ENCODE measurements around the gene TMEM80. TPM values are rescaled to one million over a fixed set of nuclear protein-coding genes. Genes with fewer than 3 reads are reported as not detected.
"Not testable (repeated sequence)": the region's sequence is repeated elsewhere in the genome, so short reads cannot be mapped to it uniquely, and the experiment has no call there.

TMEM80 gene
- total and polyA plus RNA-seq, 12 donors: 11.1 to 85.3 (median 32.8) TPM

DNA sequence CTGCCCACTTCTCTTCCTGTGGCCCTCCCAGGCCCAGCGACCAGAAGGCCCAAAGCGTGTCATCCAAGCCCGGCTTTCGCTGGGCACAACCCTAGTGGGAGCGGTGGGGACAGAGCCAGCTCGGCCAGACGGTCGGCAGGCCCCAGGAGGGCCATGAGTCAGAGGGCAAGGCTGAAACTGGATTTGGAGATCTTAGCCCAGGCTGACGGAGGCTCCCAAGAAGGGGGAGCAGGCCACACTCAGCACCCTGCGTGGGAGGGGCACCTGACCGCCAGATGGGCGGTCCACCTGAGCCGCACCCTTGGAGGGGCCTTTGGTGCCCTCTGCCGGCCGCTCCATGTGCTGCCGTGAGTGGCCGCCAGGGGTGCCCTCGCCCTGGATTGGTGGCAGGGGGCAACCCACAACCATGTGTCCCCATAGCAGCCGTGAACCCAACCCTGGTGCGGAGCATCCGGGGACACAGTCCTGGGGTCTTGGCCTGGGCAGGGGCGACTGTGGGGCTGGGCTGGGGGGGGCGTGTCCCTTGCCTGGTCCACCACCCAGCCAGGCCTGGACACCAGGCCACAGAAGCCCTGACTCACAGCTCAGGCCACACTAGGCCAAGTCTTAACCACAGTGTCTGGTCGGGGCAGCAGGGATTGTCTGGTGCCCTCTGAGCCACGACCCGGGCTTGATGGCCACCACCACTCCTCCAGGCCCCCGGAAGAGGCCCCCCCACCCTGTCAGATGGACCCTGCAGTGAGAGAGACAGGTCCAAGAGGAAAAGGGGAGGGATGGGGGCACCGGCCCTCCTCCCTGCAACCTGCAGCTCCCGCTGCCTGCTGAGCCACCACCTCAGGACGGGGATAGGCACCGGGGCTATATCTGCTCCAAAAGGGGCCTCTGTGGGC, 32.5 kb downstream of the TMEM80 start:
- no peak for TF ChIP-seq POLR2A (IDR thresholded peaks at IDR 0.05)
- TF ChIP-seq, protein P1, sequence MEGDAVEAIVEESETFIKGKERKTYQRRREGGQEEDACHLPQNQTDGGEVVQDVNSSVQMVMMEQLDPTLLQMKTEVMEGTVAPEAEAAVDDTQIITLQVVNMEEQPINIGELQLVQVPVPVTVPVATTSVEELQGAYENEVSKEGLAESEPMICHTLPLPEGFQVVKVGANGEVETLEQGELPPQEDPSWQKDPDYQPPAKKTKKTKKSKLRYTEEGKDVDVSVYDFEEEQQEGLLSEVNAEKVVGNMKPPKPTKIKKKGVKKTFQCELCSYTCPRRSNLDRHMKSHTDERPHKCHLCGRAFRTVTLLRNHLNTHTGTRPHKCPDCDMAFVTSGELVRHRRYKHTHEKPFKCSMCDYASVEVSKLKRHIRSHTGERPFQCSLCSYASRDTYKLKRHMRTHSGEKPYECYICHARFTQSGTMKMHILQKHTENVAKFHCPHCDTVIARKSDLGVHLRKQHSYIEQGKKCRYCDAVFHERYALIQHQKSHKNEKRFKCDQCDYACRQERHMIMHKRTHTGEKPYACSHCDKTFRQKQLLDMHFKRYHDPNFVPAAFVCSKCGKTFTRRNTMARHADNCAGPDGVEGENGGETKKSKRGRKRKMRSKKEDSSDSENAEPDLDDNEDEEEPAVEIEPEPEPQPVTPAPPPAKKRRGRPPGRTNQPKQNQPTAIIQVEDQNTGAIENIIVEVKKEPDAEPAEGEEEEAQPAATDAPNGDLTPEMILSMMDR (IDR thresholded peaks at IDR 0.05): peak; percentile 93 to 99 (median 97)
- peak overlapping the region in 4 of 5 donors; percentile 33 to 85 (median 72) for H3K27ac ChIP-seq
- intact Hi-C loops (cut with DNase I): loop anchor here in 1 of 2 donors (10.0 kb wide), 1 partner anchor 173 kb away; no protein-coding TSS in a partner anchor
- H3K4me3 ChIP-seq: no peak overlapping the region
- 2 to 84% (median 30%) methylated on average over 4 to 31 of the region's 31 CpGs for WGBS, 4 donors
- peak; percentile 85 to 96 (median 92) for DNase-seq
- peaks cover 11 to 26% of the 10 kb centered on the region in 2 donors for H3K4me1 ChIP-seq (replicated peaks in 1 of 2)
- H3K27me3 ChIP-seq: peaks cover 9% of the 10 kb centered on the region
- H3K9me3 ChIP-seq (replicated peaks in 1 of 3): no peaks in the 10 kb centered on the region
- H3K36me3 ChIP-seq (replicated peaks in 1 of 2): no peaks in the 10 kb centered on the region

DNA sequence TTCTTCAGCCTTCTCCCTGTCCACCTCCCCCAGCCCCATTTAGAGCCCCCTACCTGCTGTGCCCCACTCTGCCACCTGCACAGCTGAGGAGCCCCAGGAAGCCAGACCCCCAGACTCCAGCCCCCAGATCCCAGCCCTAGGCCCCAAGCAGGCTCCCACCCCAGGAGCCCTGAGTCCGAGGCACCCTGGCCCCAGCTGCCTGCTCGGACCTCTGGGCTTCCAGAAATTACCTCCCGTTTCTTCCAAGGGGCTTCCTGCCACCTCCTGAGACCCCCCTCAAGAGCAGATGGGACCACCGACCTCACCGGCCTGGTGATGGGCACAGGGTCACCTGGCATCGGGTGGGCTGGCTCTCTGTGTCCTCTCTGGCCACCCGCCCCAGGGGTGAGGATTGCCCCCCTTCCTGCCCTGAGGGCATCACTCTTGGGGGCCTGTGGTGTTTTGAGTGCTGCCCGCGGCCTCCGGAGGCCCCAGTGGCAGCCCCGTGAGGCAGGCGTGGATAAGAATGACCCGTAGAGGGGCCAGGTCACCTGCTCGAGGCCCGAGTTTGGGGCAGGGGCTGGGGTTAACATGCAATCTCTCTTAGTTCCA, 33.4 kb downstream of the TMEM80 start:
- Histone ChIP-seq H3K9me3 (replicated peaks in 1 of 3) (no peaks in the 10 kb centered on the region), H3K27ac (peak overlapping the region in 1 of 5 donors; percentile 85), H3K4me1 (replicated peaks in 1 of 2) (peaks cover 11 to 26% of the 10 kb centered on the region in 2 donors)

DNA sequence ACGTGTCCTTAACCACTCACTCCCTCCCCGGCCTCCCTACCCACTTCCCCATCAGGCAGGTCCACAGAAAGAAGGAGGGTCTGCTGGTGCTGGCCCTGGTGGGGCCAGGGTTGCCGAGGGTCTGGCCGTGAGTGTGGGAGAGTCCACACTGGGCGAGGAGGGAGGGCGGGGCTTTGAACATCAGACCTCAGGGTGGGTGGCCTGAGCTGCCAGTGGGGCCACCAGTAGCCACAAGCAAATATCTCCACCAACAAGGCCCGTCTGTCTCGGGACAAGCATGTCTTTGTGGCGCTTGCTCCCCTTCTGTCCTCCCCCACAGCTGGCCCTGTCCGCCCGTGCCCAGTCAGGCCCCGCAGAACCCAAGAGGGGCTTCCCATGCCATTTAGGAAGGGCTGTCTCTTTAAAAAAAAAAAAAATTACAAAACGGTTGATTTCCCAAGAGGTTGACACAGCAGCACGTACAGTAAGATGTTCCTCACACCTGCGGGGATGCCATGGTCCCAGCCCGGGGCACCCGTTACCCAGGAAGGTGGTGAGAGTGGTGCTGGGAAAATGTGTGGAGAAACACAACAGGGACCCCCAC, 34.0 kb downstream of the TMEM80 start:
- Histone ChIP-seq H3K4me3 (no peak overlapping the region), H3K27ac (no peak overlapping the region), H3K36me3 (replicated peaks in 1 of 2) (no peaks in the 10 kb centered on the region), H3K27me3 (peaks cover 9% of the 10 kb centered on the region), H3K9me3 (replicated peaks in 1 of 3) (no peaks in the 10 kb centered on the region), H3K4me1 (replicated peaks in 1 of 2) (peaks cover 11 to 26% of the 10 kb centered on the region in 2 donors)
- WGBS, 4 donors: 63 to 77% (median 69%) methylated on average over 11 to 17 of the region's 17 CpGs
- TF ChIP-seq, protein P1 (IDR thresholded peaks at IDR 0.05): no peak
- TF ChIP-seq POLR2A (IDR thresholded peaks at IDR 0.05): no peak
- intact Hi-C loops (cut with DNase I): loop anchor here in 1 of 2 donors (10.0 kb wide), 1 partner anchor 175 kb away; no protein-coding TSS in a partner anchor
- DNase-seq: no peak

More for the DNA sequence above, 33.4 kb downstream of the TMEM80 start:
- 69 to 80% (median 76%) methylated on average over 1 to 15 of the region's 15 CpGs for WGBS, 4 donors
- no peaks in the 10 kb centered on the region for H3K36me3 ChIP-seq (replicated peaks in 1 of 2)
- DNase-seq: no peak
- TF ChIP-seq POLR2A (IDR thresholded peaks at IDR 0.05): no peak
- TF ChIP-seq, protein P1 (IDR thresholded peaks at IDR 0.05): no peak
- peaks cover 9% of the 10 kb centered on the region for H3K27me3 ChIP-seq
- intact Hi-C loops (cut with DNase I): loop anchor here in 1 of 2 donors (10.0 kb wide), 1 partner anchor 174 kb away; no protein-coding TSS in a partner anchor
- no peak overlapping the region for H3K4me3 ChIP-seq

DNA sequence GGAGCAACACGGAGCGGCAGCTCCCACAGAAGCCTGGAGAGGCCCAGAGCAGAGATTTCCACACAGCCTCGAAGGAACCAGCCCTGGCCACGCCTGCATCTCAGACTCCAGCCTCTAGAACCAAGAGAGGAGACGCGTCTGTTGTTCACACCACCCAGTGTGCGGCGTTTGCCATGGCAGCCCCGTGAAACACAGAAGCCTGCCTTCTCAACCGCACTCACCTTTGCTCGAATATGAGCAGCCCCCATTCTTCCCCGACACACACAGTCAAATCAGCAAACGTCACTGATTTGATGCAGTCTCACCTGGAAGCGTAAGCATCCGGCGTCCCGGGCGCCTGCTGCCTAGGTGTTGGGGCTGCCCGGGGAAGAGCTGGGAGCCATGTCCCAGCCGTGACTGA, 37.5 kb downstream of the TMEM80 start:
- DNase-seq: no peak
- H3K4me1 ChIP-seq (replicated peaks in 1 of 2): peaks cover 0 to 4% of the 10 kb centered on the region in 2 donors
- no peak overlapping the region for H3K27ac ChIP-seq
- WGBS, 4 donors: 84 to 87% (median 86%) methylated on average over 10 to 20 of the region's 20 CpGs
- intact Hi-C loops (cut with DNase I): no loop called here
- no peak overlapping the region for H3K4me3 ChIP-seq
- H3K36me3 ChIP-seq (replicated peaks in 1 of 2): no peaks in the 10 kb centered on the region
- no peaks in the 10 kb centered on the region for H3K27me3 ChIP-seq
- H3K9me3 ChIP-seq (replicated peaks in 1 of 3): no peaks in the 10 kb centered on the region
- no peak for TF ChIP-seq POLR2A (IDR thresholded peaks at IDR 0.05)
- TF ChIP-seq, protein P1 (IDR thresholded peaks at IDR 0.05): no peak

DNA sequence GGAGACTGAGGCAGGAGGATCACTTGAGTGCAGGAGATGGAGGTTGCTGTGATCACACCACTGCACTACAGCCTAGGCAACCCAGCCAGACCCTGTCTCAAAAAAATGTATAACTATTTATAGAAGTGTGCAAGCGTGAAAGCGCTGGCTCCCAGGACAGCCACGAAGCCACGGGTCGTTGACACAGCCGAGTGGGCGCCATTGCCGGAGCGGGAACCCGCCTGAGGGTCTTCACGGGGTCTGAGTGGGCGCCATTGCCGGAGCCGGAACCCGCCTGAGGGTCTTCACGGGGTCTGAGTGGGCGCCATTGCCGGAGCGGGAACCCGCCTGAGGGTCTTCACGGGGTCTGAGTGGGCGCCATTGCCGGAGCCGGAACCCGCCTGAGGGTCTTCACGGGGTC, 38.9 kb downstream of the TMEM80 start:
- H3K27me3 ChIP-seq; DNase-seq; intact Hi-C loops (cut with DNase I); H3K4me3 ChIP-seq; H3K27ac ChIP-seq; H3K9me3 ChIP-seq (replicated peaks in 1 of 3); H3K4me1 ChIP-seq (replicated peaks in 1 of 2); H3K36me3 ChIP-seq (replicated peaks in 1 of 2): not testable (repeated sequence)
- WGBS, 4 donors: 94 to 97% (median 94%) methylated on average over 14 to 26 of the region's 26 CpGs; no CpG with 5 or more reads in 1 of the 4 donors

Data from adrenal gland (tissue), 12 donors.